Tibial artery (tissue), 4 donors: ENCODE data around the gene ZNF280C.
"Not testable (repeated sequence)": the region's sequence is repeated elsewhere in the genome, so short reads cannot be mapped to it uniquely, and the experiment has no call there.

Experiments used
- DNase-seq, 2 donors: peaks; one replicate each; pipeline ENCODE4 v3.0.0-alpha.2; 2019
- H3K27ac ChIP-seq, 2 donors: fragments of 200-600 bp; sonication (generic) in 1 of 2; 1 replicate in 1 of 2; 2 replicates in 1 of 2; pipeline ENCODE4 v1.5.1; 2018 to 2019; ENCODE audit warnings: mild to moderate bottlenecking in 1 of 2
- H3K27me3 ChIP-seq, 2 donors: fragments of 200-600 bp; sonication (generic) in 1 of 2; one replicate each; pipeline versions ENCODE4 v1.5.1 to v1.6.0; 2016 to 2019
- H3K36me3 ChIP-seq, 3 donors: fragments of 200-600 bp; sonication (generic) in 2 of 3; one replicate each; pipeline ENCODE4 v1.5.1; 2016 to 2019; ENCODE audit warnings: mild to moderate bottlenecking in 2 of 3
- H3K4me1 ChIP-seq, 4 donors: fragments of 200-600 bp; sonication (generic) in 2 of 4; 1 replicate in 3 of 4; 2 replicates in 1 of 4; pipeline ENCODE4 v1.5.1; 2016 to 2019
- H3K4me3 ChIP-seq, 2 donors: fragments of 200-600 bp; sonication (generic) in 1 of 2; 1 replicate in 1 of 2; 2 replicates in 1 of 2; pipeline ENCODE4 v1.5.1; 2018 to 2019; ENCODE audit warnings: mild to moderate bottlenecking in 2 of 2
- H3K9me3 ChIP-seq, 3 donors: fragments of 200-600 bp; sonication (generic) in 1 of 3; one replicate each; pipeline ENCODE4 v1.5.1; 2016 to 2019
- CTCF ChIP-seq, 2 experiments: fragments of 200-600 bp in 1 of 2; fragments of 450-650 bp in 1 of 2; IDR thresholded peaks; one replicate each; pipeline ENCODE4 v1.5.1; 2017 to 2019; ENCODE audit warnings: antibody characterized with exemption in 2 of 2, mild to moderate bottlenecking in 1 of 2, moderate library complexity in 1 of 2
- intact Hi-C: fragments of 100-400 bp; cut with DNase I; formaldehyde crosslinking; loops from one replicate; pipeline ENCODE4 v1.15.0; 2023; ENCODE audit warnings: low total_unique reads

The ZNF280C gene

GRCh38 chrX:130251671-130252070, 17.0 kb downstream of the ZNF280C start:
- Histone ChIP-seq H3K36me3 (peaks cover 0 to 6% (median 0%) of the 10 kb centered on the region in 3 donors), H3K27ac (no peak overlapping the region), H3K4me1 (no peaks in the 10 kb centered on the region), H3K4me3 (no peak overlapping the region), H3K27me3 (no peaks in the 10 kb centered on the region), H3K9me3 (no peaks in the 10 kb centered on the region)
- intact Hi-C loops: no loop called here
- no peak for TF ChIP-seq CTCF (IDR thresholded peaks at IDR 0.05)
- no peak for DNase-seq

DNA sequence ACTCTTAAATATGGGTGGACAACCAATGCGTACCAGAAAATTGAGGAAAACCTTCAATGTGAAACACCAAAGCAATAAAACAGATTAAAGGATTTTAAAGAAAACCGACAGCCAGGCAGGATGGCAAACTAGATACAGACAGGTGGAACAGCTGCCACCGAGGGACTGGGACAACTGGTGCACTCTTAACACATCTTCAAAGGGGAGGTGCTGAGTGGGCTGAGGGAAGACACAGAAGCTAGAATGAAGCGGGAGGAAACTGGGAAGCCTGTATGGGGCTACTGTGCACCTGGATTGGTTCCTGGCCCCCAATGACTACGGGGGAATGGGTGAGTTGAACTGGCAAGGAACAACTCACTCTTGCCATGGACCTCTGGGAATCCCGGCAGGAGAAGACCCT, 20.7 kb downstream of the ZNF280C start:
- Histone ChIP-seq H3K4me1 (no peaks in the 10 kb centered on the region), H3K4me3 (no peak overlapping the region), H3K9me3 (no peaks in the 10 kb centered on the region), H3K36me3 (peaks cover 5% of the 10 kb centered on the region in 3 donors), H3K27ac (no peak overlapping the region), H3K27me3 (no peaks in the 10 kb centered on the region)
- TF ChIP-seq CTCF (IDR thresholded peaks at IDR 0.05): no peak
- no peak for DNase-seq
- intact Hi-C loops: no loop called here

DNA sequence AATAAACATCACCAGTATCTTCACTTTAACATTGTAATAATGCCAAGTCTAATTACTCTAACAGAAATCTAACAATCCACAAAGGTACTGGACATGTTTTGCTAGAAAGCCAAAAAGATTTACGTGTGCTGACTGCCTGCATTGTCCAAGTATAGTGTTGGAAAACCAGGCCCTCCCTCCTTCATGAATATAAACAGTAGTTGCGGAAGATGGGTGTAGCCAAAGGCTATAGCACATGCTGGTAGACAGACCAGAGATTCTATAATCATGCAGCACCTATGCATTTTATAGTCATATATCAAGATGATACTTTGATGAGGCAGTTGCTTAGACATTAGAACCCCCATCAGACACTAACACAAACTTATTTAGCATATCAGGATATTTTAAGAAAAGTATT, 22.6 kb downstream of the ZNF280C start:
- H3K4me1 ChIP-seq: no peaks in the 10 kb centered on the region
- no peak for DNase-seq
- intact Hi-C loops: no loop called here
- peaks cover 5 to 19% (median 14%) of the 10 kb centered on the region in 3 donors for H3K36me3 ChIP-seq
- no peak overlapping the region for H3K4me3 ChIP-seq
- H3K9me3 ChIP-seq: no peaks in the 10 kb centered on the region
- H3K27ac ChIP-seq: no peak overlapping the region
- H3K27me3 ChIP-seq: no peaks in the 10 kb centered on the region
- no peak for TF ChIP-seq CTCF (IDR thresholded peaks at IDR 0.05)

DNA sequence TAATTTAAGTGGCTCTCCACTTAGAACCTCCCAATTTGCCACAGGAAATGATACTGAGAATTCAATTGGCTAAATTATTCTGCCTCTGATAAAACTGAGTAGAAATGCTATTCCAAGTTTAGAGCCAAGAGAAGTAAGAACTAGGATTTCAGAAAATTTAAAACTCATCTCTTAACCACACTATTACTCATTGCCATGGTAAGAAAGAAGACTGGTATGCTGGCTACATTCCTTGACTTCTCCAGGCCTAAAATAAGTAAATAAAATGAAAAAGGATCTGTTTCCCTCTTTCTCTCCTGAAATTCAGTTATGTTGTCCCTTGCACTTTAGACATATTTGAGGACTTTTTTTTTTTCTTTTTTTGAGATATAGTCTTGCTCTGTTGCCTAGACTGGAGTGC, 23.3 kb downstream of the ZNF280C start:
- DNase-seq: no peak
- intact Hi-C loops: no loop called here
- Histone ChIP-seq H3K4me3 (no peak overlapping the region), H3K27me3 (no peaks in the 10 kb centered on the region), H3K4me1 (no peaks in the 10 kb centered on the region), H3K27ac (no peak overlapping the region), H3K36me3 (peaks cover 5 to 20% (median 14%) of the 10 kb centered on the region in 3 donors), H3K9me3 (no peaks in the 10 kb centered on the region)
- TF ChIP-seq CTCF (IDR thresholded peaks at IDR 0.05): no peak

DNA sequence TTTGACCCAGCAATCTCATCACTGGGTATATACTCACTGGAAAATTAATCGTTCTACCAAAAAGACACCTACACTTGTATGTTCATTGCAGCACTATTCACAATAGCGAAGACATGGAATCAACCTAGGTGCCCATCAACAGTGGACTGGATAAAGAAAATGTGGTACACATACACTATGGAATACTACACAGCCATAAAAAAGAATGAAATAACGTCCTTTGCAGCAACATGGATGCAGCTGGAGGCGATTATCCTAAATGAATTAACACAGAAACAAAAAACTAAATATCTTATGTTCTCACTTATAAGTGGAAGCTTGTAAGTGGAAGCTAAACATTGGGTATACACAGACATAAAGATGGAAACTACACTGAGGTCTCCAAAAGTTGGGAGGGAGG, 37.5 kb downstream of the ZNF280C start:
- DNase-seq, intact Hi-C loops, H3K4me3 ChIP-seq, H3K4me1 ChIP-seq, H3K27me3 ChIP-seq, H3K27ac ChIP-seq, H3K9me3 ChIP-seq, H3K36me3 ChIP-seq: not testable (repeated sequence)

GRCh38 chrX:130228871-130229270, 39.8 kb downstream of the ZNF280C start:
- no peak for TF ChIP-seq CTCF (IDR thresholded peaks at IDR 0.05)
- Histone ChIP-seq H3K4me3 (no peak overlapping the region), H3K27me3 (no peaks in the 10 kb centered on the region), H3K36me3 (peaks cover 0 to 4% (median 0%) of the 10 kb centered on the region in 3 donors), H3K27ac (no peak overlapping the region), H3K9me3 (no peaks in the 10 kb centered on the region), H3K4me1 (no peaks in the 10 kb centered on the region)
- intact Hi-C loops: no loop called here
- DNase-seq: no peak
